OCI-LY3 (cell line): ENCODE data around the gene GARIN3.

Experiments
- H2AFZ ChIP-seq: fragments of 200-600, 300-600 bp; shearing (Covaris generic); 2 replicates; pipeline ENCODE4 v1.6.0; 2014; ENCODE audit warnings: antibody characterized with exemption, low read depth, low read length
- H3K27ac ChIP-seq: fragments of 200-600, 300-600 bp; sonication (generic); 2 replicates; pipeline ENCODE4 v1.5.1; 2014; ENCODE audit warnings: mild to moderate bottlenecking, low read length, moderate library complexity, mixed read lengths
- H3K27me3 ChIP-seq: fragments of 200-600, 300-600 bp; sonication (generic); 2 replicates; pipeline ENCODE4 v1.6.1; 2014; ENCODE audit warnings: low read depth, low read length, mixed read lengths
- H3K36me3 ChIP-seq: fragments of 200-600, 300-600 bp; sonication (generic); replicated peaks from 2 replicates; pipeline ENCODE3; 2014; ENCODE audit warnings: low read depth, low read length, mixed read lengths
- H3K4me1 ChIP-seq: fragments of 300-600, 200-600 bp; sonication (generic); 2 replicates; pipeline ENCODE4 v1.6.1; 2014; ENCODE audit warnings: low read length, mixed read lengths
- H3K4me2 ChIP-seq: fragments of 200-600, 300-600 bp; sonication (generic); 2 replicates; pipeline ENCODE4 v1.6.1; 2014; ENCODE audit warnings: low read length, mixed read lengths
- H3K4me3 ChIP-seq: fragments of 300-600, 200-600 bp; sonication (generic); 2 replicates; pipeline ENCODE4 v1.5.1; 2014; ENCODE audit warnings: antibody characterized with exemption, mild to moderate bottlenecking, low read length, moderate library complexity
- H3K79me2 ChIP-seq: fragments of 300-600, 200-600 bp; shearing (Covaris generic); 2 replicates; pipeline ENCODE4 v1.6.1; 2014; ENCODE audit warnings: mild to moderate bottlenecking, low read length, mixed read lengths
- H3K9ac ChIP-seq: fragments of 300-600, 200-600 bp; shearing (Covaris generic); 2 replicates; pipeline ENCODE4 v1.6.0; 2014; ENCODE audit warnings: mild to moderate bottlenecking, low read length, moderate library complexity
- H3K9me3 ChIP-seq: fragments of 200-600, 300-600 bp; shearing (Covaris generic); 2 replicates; pipeline ENCODE4 v1.6.1; 2014; ENCODE audit warnings: low read length, mixed read lengths; ENCODE audit not compliant: insufficient read depth
- H4K20me1 ChIP-seq: fragments of 200-600, 300-600 bp; sonication (generic); 2 replicates; pipeline ENCODE4 v1.6.1; 2016; ENCODE audit warnings: low read length, mixed read lengths; ENCODE audit not compliant: insufficient read depth
- EZH2phosphoT487 ChIP-seq: fragments of 200-600 bp; shearing (Covaris generic); IDR thresholded peaks from 2 replicates; pipeline ENCODE4 v1.6.1; 2018; ENCODE audit warnings: antibody characterized with exemption, mixed run types, low read depth
- TF ChIP-seq, protein P1 (sequence below): fragments of 200-600, 300-600 bp; sonication (generic); IDR thresholded peaks from 2 replicates; pipeline ENCODE4 v1.5.1; 2014; ENCODE audit warnings: antibody characterized with exemption, low read length, low read depth

GARIN3 gene

DNA sequence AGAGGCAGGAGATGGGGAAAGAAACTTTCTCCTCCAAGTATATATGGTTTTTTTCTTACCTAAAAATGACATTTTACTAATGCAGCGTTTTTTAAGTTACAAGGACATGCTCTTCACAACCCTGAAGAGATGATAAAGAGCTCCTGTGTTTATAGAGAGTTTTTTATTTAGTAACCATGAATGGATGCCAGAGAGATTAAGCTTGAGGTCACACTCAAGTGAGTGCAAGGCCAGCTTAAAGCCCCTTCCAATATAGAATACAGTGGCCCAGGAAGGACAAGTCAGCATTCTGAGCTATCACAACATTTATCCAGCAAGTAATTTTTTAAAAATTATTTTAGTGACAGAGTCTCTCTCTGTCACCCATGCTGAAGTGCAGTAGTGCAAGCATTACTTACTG, 50.6 kb downstream of the GARIN3 start:
- Histone ChIP-seq H3K9ac (no peak overlapping the region), H3K9me3 (no peaks in the 10 kb centered on the region), H2AFZ (no peak overlapping the region), H3K4me2 (no peak overlapping the region), H3K4me3 (no peak overlapping the region), H3K36me3 (no peaks in the 10 kb centered on the region), H3K79me2 (no peaks in the 10 kb centered on the region), H3K27me3 (no peaks in the 10 kb centered on the region), H3K4me1 (no peaks in the 10 kb centered on the region), H4K20me1 (no peaks in the 10 kb centered on the region), H3K27ac (no peak overlapping the region)
- TF ChIP-seq, protein P1, sequence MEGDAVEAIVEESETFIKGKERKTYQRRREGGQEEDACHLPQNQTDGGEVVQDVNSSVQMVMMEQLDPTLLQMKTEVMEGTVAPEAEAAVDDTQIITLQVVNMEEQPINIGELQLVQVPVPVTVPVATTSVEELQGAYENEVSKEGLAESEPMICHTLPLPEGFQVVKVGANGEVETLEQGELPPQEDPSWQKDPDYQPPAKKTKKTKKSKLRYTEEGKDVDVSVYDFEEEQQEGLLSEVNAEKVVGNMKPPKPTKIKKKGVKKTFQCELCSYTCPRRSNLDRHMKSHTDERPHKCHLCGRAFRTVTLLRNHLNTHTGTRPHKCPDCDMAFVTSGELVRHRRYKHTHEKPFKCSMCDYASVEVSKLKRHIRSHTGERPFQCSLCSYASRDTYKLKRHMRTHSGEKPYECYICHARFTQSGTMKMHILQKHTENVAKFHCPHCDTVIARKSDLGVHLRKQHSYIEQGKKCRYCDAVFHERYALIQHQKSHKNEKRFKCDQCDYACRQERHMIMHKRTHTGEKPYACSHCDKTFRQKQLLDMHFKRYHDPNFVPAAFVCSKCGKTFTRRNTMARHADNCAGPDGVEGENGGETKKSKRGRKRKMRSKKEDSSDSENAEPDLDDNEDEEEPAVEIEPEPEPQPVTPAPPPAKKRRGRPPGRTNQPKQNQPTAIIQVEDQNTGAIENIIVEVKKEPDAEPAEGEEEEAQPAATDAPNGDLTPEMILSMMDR: no peak
- no peak for TF ChIP-seq EZH2phosphoT487

DNA sequence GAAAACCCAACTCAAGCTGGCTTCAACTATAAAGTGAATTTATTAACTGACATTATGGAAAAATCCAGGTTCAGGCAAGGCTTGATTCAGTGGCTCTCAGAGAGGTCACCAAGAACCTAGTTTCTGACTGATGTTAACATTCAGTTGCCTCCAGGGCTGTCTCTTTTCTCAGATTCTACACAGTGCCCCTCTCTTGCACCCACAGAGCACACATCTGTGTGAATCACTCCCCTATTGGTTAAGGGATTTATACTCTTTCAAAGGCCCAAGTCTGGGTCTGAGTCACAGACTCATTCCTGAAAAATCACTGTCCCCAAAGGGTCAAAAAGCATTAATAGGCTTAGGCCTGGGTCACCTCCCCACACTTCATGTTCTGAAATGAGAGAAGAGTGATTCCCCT, 51.1 kb downstream of the GARIN3 start:
- H3K27ac ChIP-seq: no peak overlapping the region
- TF ChIP-seq, protein P1: no peak
- no peak for TF ChIP-seq EZH2phosphoT487
- H3K4me1 ChIP-seq: peaks cover under 1% of the 10 kb centered on the region
- no peak overlapping the region for H2AFZ ChIP-seq
- no peaks in the 10 kb centered on the region for H3K27me3 ChIP-seq
- H3K4me2 ChIP-seq: no peak overlapping the region
- no peaks in the 10 kb centered on the region for H3K36me3 ChIP-seq
- no peak overlapping the region for H3K9ac ChIP-seq
- no peaks in the 10 kb centered on the region for H3K9me3 ChIP-seq
- H4K20me1 ChIP-seq: no peaks in the 10 kb centered on the region
- H3K4me3 ChIP-seq: no peak overlapping the region
- no peaks in the 10 kb centered on the region for H3K79me2 ChIP-seq

DNA sequence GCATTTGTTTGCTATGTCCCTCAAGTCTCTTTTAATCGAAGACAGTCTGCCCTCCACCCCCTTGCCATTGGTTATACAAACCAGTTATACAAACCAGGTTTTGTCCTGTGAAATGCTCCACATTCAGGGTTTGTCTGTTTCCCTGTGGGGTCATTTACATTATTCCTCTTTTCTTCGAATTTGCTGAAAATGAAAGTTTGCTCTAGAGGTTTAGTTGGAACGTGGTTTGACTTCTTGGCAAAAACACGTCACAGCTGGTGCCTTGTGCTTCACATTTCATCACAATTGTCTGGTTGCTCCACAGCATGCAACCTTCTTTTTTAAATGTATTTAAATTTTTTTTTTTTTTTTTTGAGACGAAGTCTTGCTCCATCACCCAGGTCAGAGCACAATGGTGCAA, 53.1 kb downstream of the GARIN3 start:
- H4K20me1 ChIP-seq: no peaks in the 10 kb centered on the region
- H3K79me2 ChIP-seq: no peaks in the 10 kb centered on the region
- peaks cover 15% of the 10 kb centered on the region for H3K4me1 ChIP-seq
- H3K27me3 ChIP-seq: no peaks in the 10 kb centered on the region
- H3K9ac ChIP-seq: no peak overlapping the region
- no peaks in the 10 kb centered on the region for H3K9me3 ChIP-seq
- H3K27ac ChIP-seq: no peak overlapping the region
- TF ChIP-seq, protein P1: no peak
- no peak for TF ChIP-seq EZH2phosphoT487
- H3K4me2 ChIP-seq: no peak overlapping the region
- no peak overlapping the region for H2AFZ ChIP-seq
- no peak overlapping the region for H3K4me3 ChIP-seq
- H3K36me3 ChIP-seq: no peaks in the 10 kb centered on the region
